ENCODE measurements around the gene GRID1.
"Not testable (repeated sequence)": the region's sequence is repeated elsewhere in the genome, so short reads cannot be mapped to it uniquely, and the experiment has no call there.

GRID1 gene

DNA sequence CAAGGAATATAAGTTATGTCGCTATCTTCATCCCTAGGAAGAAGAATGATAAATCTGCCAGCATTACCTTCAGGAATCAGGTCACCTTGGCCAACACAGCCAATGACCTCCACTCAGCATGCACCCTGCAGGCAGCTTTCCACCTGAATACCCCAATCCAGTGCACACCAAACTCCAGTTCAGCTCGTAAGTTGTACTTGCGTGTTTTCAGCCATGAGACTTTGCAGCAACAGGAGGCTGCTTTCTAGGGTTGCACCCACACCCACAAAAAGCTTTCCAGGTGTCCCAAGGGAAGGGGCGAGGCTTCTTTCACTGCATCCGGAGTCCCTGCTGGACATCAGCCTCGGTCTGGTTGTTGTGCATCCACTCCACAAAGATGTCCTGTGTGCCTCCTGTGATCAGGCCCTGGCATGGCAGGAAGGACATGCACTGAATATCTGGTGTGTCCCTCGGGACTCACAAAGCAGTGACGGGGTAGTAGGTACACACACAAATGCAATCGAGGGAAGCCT is 282.9 kb downstream of the GRID1 start:
- DNase-seq (ENCODE audit: low spot score): no peak

DNA sequence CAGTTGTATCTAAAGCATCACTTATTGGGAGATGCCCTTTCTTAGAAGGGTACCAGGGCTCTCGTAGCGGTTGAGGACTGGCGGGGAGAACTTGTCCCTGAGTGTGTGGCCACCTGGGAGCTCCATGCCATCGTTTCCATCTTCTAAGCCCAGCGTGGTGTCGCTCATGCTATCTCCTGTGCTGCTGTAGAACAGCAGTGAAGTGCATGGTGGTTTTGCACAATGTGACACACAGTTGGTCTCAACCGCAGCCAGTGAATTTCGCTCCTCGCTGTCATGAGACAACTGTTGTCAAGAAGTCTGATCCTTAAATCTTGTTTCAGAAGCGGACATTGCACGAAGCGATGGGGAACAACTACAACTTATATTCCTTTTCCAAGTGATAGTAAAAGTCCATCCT is 283.4 kb downstream of the GRID1 start:
- DNase-seq (ENCODE audit: low spot score): no peak

DNA sequence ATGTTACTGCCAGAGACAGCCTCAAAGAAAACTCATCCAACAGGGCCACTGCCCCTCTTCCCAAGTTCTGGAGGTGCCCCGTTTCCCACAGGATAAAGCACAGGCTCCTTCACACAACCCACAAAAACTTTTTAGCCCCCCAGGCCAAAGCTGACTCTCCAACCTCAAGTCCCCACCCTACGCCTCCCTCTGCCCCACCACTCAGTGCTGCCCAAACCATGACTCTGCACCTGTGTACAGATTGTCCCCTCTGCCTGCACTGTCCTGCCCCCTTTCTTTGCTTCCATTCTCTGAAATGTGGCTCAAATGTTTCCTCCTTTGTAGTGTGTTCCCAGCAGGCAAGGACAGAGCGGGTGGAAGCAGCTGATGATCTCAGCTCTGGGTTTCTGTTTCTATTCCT is 284.0 kb downstream of the GRID1 start:
- no peak for DNase-seq (ENCODE audit: low spot score)

DNA sequence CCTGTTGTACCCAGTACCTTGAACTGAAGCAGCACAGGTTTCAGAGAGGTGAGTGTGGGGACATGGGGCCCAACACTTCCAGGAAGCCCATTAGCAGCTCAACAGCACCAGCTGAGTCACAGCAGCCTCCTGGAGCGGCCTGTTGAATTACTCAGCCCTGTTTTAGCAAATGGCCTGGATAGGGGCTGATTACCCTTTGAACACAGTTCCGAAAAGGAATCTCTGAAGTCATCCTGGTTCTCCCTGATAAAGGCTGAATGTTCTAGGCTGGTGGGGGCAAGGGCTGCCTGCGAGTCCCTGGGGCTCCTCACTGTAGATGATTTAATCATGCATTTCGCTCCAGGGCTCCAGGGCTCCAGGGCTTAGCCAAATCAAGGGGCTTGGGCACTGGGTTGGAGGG is 287.5 kb downstream of the GRID1 start:
- no peak for DNase-seq (ENCODE audit: low spot score)

DNA sequence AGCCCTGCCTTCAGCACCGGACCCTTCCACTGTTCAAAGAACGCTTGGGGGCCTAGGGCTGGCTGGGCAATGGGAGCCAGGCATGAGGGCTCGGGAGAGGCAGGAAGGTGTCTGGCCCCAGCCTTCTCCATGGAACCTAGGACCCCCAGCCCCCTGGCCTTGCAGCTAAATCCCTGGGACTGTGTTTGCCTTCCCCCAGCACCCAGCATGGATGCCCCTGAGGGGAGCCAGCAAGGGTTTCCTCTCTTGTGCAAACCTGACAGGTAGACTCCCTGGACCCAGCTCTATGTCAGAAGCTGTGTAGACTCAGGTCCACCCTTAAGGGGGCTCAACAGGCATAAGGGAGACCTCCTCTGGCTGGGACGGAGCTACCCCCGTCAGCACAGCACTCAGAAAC is 288.0 kb downstream of the GRID1 start:
- no peak for DNase-seq (ENCODE audit: low spot score)

DNA sequence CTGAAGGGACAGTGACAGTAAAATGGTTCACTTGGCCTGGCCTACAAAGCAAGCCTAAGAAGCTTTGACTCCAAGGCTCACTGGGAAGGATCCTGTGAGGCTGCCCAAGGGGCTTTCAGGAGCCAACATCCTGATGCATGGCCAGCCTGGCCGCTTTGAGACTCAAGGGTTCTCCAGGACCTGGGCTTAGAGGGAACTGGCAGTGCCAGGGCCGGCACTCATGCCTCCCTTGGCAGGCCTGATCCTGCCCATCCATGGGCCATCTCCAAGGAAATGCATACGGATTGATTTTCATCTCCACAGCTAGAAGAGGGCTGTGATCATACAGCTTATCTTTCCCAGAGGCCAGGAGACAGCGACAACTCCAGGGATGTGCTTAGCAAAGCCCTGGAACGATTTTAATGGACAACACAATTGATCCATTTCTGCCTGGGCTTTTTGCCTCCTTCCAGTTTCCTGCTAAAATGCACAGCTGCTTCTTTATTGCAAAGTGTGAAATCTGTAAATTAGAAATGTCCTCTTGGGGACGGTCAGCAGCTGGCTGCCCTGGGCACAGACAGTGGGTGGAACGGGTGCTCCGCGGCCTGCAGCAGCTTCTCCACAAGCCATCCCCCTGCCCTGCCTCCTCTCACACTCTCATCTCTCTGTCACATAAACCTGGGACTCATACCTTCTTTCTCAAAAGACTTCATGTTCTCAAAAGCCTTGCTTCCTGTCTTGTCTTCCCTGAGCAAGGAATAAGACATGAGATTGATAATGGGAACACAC is 288.5 kb downstream of the GRID1 start:
- DNase-seq (ENCODE audit: low spot score): no peak

DNA sequence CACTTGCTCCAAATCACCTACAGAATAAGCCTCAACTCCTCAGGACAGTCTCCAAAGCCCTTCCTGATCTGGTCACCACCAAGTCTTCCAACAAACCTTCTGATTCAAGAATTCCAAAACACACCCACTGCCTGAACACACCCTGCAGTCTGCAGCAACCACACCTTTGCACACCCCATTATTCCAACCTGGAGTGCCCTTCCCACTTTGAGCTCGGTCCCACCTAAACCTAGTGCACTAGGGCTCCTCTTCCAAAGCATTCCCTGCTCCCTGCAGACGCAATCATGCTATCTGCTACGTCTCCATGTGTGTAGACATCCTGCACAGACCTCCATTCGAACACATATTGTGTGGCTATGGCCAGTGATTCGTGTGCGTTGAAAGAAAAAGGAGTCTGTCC is 289.3 kb downstream of the GRID1 start:
- no peak for DNase-seq (ENCODE audit: low spot score)

DNA sequence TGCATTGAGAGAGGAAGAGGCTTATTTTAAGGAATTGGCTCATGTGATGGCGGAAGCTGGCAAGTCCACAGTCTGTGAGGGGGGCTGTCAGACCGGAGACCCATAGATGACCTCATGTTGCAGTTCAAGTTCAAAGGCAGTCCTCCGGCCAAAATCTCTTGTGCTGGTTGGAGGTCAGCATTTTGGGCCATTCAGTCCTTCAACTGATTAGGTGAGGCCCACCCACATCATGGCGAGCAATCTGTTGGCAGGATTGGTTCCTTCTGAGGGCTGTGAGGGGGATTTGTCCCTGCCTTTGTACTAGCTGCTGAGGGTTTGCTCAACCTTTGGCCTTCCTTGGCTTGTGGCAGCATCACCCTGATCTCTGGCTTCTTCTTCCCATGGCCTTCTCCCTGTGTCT is 290.1 kb downstream of the GRID1 start:
- DNase-seq (ENCODE audit: low spot score): not testable (repeated sequence)

DNA sequence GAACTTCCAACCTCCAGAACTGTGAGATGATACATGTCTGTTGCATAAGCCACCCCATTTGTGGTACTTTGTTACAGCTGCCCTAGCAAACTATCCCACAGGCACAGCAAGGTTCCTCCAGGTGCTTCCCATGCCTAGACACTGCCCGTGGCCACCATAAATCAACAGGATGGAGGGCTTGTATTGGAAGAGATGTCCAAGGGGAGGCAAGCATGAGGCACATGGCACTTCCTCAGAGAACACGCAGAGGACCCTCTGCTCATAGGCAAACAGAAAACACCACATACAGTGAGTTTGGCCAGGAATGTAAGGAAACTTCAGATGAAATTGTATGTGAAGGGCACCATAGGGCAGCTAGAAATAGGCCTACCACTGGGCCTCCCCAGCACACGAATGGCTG is 291.1 kb downstream of the GRID1 start:
- no peak for DNase-seq (ENCODE audit: low spot score)

DNA sequence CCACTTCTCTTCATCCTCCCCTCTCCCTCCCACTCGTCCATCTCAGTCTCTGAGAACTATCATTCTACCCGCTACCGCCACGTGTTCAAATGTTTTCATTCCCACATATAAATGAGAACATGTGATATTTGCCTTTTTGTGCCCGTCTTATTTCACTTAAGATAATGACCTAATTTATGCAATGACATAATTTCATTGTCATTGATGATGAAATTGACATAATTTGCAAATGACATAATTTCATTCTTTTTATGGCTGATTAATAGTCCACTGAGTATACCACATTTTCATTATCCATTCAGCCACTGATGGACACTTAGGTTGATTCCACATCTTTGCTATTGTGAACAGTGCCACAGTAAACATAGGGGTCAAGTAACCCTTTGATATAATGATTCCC is 292.3 kb downstream of the GRID1 start:
- no peak for DNase-seq (ENCODE audit: low spot score)

DNA sequence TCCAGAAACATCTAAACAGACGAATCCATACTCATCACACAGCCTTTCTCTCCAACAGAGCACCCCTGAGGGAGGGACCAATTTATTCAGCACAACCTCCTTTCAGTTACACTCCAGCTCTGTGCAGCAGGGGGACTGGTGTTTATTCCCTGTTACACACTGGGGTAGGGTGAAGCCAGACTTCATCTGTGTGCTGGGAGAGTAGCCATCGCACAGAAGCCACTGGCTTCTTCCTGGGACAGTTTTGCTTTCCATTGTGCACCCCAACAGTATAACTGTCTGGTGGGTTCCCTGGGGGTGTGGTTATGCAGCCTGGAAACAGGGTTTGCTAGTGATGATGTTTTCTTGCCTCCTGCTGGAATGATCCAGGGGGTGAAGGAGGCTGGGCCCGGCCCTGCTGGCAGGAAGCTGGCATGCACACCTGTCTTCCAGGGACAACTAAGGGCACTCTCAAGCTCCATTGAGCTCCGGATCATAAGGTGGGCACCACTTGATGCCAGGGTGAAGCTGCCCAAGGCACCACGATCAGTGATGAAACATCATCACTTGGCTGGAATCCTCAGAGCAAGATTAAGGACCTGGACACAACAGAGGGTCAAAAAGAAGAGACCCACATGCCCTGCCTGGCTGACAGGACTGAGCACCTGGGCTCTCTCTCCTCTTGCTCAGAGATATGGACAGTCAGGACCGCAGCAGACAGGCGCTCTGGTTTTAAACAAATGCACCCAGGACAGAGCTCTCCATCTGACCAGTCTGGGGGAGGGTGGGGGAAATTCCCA is 293.2 kb downstream of the GRID1 start:
- no peak for DNase-seq (ENCODE audit: low spot score)

DNA sequence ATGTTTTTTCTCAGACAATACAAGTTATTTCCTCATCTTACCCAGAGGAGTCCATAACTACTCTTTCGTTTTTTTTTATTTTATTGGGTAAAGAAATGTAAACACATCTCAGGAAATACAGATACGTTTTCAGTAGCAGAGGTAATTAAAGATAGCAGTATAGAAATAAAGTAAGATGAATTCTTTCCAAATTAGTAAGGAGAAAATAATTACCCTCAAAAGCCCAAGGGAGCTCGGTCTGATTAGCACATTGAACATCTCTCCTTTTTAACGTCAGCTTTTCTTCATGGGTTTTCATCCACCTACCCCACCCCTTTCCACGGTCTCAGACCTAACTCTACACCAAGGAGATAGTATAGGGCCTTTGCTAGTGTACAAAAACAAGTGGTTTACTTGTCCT is 294.2 kb downstream of the GRID1 start:
- no peak for DNase-seq (ENCODE audit: low spot score)

DNA sequence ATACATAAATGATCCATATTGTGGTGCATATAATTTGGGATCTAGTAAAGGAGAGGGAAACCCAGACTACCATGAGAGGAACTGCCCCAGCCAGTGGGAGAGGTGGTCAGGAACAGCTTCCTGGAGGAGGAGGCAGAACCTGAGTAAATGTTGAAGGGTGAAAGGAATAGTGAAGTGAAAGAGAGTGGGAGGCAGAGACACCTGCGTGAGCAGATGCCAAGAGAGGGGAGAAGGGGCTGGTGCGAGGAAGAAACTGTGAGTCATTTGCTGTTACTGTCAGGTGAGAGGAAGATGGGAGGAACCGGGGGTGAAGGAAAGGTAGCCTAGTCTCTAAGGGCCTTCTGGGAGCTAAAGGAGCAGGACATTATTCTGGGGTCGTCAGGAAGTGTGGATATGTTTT is 294.8 kb downstream of the GRID1 start:
- no peak for DNase-seq (ENCODE audit: low spot score)

DNA sequence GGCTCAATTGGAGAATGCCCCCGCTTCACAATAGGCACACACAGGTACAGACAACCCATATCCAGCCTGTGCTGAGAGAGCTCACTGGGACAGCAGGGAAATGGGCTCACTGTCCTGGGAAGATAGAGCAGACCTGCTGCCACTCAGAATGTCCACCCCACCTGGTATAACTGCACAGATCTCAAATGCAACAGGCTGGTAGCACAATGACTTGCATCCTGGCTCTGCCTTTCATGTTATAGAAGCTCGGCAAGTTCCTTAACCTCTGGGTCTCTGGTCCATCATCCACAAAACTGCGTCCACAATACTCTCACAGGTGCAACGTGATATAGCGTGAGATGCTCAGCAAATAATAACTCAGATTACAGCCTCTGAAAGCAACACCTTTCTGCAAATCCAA is 295.4 kb downstream of the GRID1 start:
- no peak for DNase-seq (ENCODE audit: low spot score)

DNA sequence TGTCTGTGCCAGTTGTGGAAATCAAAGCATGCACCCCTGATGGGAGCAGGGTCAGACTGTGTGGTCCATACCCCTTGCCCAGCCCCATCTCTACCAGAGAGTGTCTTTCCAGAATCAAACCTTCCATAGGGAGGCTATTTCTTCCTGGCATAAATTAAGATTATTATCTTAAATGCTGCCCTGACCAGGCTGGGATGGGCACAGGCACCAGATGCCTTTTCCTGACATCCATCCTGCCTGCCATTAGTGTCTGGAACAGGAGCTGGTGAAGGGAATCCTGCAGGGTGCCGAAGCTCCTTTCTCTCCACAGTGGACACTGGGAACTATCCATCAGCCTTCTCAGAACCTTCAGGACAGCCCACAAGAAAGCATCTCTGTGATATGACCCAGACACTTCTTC is 296.3 kb downstream of the GRID1 start:
- DNase-seq (ENCODE audit: low spot score): no peak

DNA sequence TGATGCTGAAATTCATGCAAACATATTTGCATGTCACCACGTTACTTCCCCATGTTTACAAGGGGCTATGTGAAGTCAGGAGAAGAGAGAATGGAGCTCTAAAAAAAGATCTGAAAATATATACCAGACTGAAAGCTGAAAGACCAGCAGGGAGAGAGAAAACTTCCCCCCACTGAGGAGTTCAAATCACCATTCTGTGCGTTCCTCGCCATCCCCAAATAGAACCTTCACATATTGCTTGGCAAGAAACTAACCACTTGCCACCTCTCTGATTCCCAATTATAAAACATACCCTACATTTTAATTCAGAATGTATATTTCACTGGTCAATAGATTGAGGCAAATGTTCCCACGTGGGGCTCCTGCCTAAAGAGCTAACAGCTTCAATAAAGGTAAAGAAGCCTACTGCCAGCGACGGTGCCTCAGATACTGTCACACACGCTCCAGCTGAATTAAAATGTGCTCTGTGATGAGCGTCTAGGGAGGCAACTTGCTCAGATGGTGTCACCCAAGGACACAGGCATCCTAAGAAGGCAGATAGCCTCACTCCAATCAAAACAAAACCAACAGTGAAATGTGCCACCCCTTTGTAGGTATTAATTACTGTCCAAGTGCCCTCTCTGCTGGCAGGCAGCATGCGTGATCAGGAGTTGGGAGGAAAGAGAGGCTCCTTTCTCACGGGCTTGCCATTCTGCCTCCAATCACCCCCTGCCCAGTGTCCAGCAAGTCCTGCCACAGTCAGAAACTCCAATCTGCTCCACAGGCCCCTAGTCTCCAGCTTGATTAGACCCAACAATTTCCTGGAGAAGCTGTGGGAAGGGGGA is 298.2 kb downstream of the GRID1 start:
- DNase-seq (ENCODE audit: low spot score): no peak

DNA sequence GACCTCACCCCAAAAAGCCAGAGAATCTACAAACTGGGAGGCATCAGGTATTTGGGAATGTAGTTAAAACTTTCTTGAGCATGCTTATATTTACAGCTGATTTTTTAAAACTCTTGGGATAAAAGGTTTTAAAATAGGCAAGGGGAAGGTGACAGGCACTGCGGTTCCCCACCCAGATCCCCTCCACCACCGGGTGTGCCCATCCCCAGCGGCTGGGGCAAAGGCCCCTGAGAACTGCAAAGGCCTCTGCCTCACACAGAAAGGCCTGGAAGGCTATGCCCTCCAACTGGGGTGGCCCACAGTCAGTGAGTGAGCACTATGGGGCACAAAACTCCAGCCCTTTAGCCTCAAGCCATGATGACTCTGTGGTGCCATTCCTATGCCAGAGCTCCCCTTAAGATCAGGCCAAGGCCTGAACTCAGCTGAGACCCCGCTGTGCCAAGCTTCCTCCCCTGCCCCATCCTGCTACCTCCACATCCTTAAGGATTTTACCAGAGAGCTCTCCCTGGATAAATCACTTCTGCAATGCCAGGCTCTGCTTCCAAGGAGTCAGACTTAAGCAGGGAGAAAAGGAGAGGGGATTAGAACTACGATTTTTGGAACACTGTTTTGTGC is 299.1 kb downstream of the GRID1 start:
- no peak for DNase-seq (ENCODE audit: low spot score)

DNA sequence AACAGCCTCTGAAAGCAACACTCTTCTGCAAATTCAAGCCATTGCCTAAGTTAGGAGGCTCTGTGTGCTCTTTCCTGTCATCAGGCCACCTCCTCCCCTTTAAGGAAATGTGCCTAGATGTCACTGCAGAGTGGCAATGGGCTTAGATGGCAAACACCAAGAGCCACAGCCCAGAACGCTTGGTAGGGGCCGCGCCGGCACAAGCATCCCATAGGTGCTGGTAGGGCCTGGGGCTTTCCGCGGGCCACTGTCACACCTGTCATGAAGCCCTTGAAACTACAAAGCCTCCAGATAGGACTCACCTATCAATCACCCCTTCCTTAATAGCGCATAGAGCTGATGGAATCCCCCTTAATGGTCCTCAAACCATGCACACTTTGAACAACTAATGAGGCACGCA is 299.9 kb downstream of the GRID1 start:
- DNase-seq (ENCODE audit: low spot score): no peak

DNA sequence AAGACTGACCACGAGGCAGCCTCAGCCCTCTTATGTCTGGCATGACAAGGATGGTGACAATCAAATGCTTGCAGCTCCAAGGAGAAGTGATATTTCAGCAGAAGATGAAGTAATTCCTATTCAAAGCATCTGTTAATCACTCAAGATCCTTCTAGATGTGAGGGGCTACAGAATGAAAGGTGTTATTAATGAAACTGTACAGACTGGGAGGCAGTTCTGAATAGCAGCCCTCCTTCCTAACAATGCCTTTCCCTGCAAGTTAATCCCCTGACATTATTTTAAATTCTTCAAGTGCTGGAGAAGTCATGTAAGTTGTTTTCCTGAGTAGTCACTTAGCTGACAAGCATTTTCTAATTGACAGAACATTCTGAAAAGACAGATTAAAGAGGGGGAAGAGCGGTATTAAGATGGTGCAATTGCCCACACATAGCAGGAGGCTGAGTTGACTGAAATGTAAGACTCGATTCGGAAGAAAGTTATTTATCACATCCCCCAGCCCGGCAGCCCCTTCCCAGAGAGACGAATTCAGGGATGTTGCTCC is 300.8 kb downstream of the GRID1 start:
- no peak for DNase-seq (ENCODE audit: low spot score)

DNA sequence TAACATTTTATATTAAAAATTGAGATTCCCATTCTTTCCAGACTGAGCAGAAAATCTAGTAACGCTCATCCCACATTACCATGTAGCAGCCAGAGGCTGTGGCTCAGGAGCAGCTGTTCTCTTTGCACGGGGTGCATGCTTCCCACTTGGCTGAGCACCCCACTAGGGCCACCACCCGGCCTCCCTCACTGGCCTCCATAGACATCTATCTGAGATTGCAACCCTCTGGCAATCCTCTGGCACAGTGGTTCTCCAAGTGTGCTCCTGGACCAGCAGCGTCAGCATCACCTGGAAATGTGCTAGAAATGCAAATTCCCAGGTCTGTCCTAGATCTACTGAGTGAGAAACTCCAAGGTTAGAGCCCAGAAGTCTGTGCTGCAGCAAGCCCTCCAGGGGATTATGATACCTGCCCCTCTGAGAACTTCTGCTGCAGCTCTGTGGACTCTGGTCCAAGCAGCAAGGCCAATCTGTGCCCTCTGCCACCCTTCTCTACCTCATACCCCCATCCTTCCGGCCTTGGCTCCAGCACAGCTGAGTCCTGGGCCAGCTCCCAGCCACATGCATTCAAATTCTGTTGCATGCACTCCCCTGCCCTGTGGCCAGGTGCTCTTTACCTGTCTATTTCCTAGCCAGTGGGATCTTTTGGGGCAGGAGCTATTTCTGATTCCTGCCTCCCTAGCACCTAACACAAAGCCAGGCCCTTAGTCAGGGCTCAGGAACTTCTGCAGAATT is 301.5 kb downstream of the GRID1 start:
- DNase-seq (ENCODE audit: low spot score): no peak

DNA sequence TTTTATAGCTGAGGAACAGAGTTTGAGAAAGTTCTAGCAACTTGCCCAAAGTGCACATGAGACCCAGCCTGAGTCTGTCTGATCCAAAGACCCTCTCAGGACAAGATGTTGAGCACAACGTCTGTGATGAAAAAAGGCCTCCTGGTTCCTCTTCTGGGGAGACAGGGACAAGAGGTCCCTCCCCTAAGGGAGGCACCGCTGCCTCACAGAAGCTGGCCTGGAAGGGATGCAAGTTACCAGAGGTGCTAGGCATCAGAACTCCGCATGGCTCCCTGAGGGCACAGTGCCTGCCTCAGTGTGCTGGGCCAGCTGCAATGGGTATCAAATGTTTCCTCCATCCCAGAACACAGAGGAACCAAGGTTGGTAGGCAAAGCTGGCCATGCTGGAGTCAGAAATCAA is 302.4 kb downstream of the GRID1 start:
- DNase-seq (ENCODE audit: low spot score): no peak

Data from AG20443 (cell line).